SK-N-SH (cell line): ENCODE results near the gene GYPC. TPM values are rescaled to one million over a fixed set of nuclear protein-coding genes. Genes with fewer than 3 reads are reported as not detected.

Experiments
- CTCF ChIA-PET: fragments of 300-600, 350-600 bp; formaldehyde crosslinking; extraction: SDS; loops from one replicate; lab custom pipeline; 2021; lab: Yijun Ruan, JAX
- POLR2A ChIA-PET: fragments of 350-600 bp; sonication (Branson Sonifier 250); formaldehyde crosslinking; extraction: SDS; loops from one replicate; lab custom pipeline; 2020; ENCODE audit warnings: antibody characterized with exemption, inconsistent platforms; lab: Yijun Ruan, JAX
- DNase-seq: peaks from one replicate; pipeline ENCODE4 v3.0.0; 2012
- H2AFZ ChIP-seq: fragments of 200-600 bp; sonication (generic); 2 replicates; pipeline ENCODE4 v1.8.1; 2016; ENCODE audit warnings: antibody characterized with exemption, mild to moderate bottlenecking, low read depth
- H3F3A ChIP-seq: fragments of 200-600 bp; sonication (generic); replicated peaks from 2 replicates; pipeline ENCODE3; 2016; ENCODE audit warnings: antibody characterized with exemption, mild to moderate bottlenecking; ENCODE audit not compliant: insufficient read depth
- H3K27ac ChIP-seq, 2 experiments: fragments of 200-500 bp in 1 of 2; fragments of 200-600 bp in 1 of 2; sonication (Bioruptor generic) in 1 of 2; sonication (generic), shearing (Covaris generic) in 1 of 2; 2 replicates each; pipeline versions ENCODE4 v1.5.1 to v1.6.1; 2014 to 2016; ENCODE audit warnings: low read depth in 2 of 2, inconsistent platforms in 1 of 2, low read length in 1 of 2, mild to moderate bottlenecking in 1 of 2, mixed read lengths in 1 of 2
- H3K27me3 ChIP-seq: fragments of 200-600 bp; sonication (generic), shearing (Covaris generic); 2 replicates; pipeline ENCODE4 v1.6.1; 2016; ENCODE audit warnings: mixed run types; ENCODE audit not compliant: insufficient read depth
- H3K36me3 ChIP-seq, 2 experiments: fragments of 200-500 bp in 1 of 2; fragments of 200-600 bp in 1 of 2; sonication (Bioruptor generic) in 1 of 2; sonication (generic) in 1 of 2; replicated peaks in 1 of 2; 2 replicates each; pipeline versions ENCODE3 to v1.5.1; 2014 to 2016; ENCODE audit warnings: low read length in 1 of 2, mild to moderate bottlenecking in 1 of 2; ENCODE audit not compliant: insufficient read depth in 2 of 2, control insufficient read depth in 1 of 2
- H3K4me1 ChIP-seq, 2 experiments: fragments of 200-500 bp in 1 of 2; fragments of 200-600 bp in 1 of 2; sonication (Bioruptor generic) in 1 of 2; sonication (generic), shearing (Covaris generic) in 1 of 2; 2 replicates each; pipeline versions ENCODE4 v1.5.1 to v1.6.1; 2014 to 2016; ENCODE audit warnings: low read depth in 1 of 2, low read length in 1 of 2, mixed run types in 1 of 2; ENCODE audit not compliant: insufficient read depth in 2 of 2, control insufficient read depth in 1 of 2
- H3K4me2 ChIP-seq: fragments of 200-600 bp; sonication (generic), shearing (Covaris generic); 2 replicates; pipeline ENCODE4 v1.6.1; 2017; ENCODE audit warnings: mixed run types
- H3K4me3 ChIP-seq, 2 experiments: fragments of 200-500 bp in 1 of 2; fragments of 200-600 bp in 1 of 2; sonication (Bioruptor generic) in 1 of 2; sonication (generic), shearing (Covaris generic) in 1 of 2; 2 replicates each; pipeline versions ENCODE4 v1.5.1 to v1.8.1; 2014 to 2016; ENCODE audit warnings: low read depth in 2 of 2, inconsistent platforms in 1 of 2, low read length in 1 of 2, mild to moderate bottlenecking in 1 of 2, mixed read lengths in 1 of 2, moderate library complexity in 1 of 2
- H3K79me2 ChIP-seq: fragments of 200-600 bp; sonication (generic); 2 replicates; pipeline ENCODE4 v1.8.1; 2017; ENCODE audit warnings: mild to moderate bottlenecking; ENCODE audit not compliant: insufficient read depth
- H3K9ac ChIP-seq: fragments of 200-600 bp; sonication (generic); 2 replicates; pipeline ENCODE4 v1.6.1; 2017; ENCODE audit warnings: mixed run types
- H3K9me2 ChIP-seq: fragments of 200-600 bp; sonication (generic); 2 replicates; pipeline ENCODE4 v1.6.1; 2017; ENCODE audit warnings: mixed run types
- H3K9me3 ChIP-seq: fragments of 200-600 bp; sonication (generic); 2 replicates; pipeline ENCODE4 v1.6.1; 2017; ENCODE audit warnings: mixed run types, mild to moderate bottlenecking, moderate library complexity
- H4K20me1 ChIP-seq: fragments of 200-600 bp; sonication (generic); 2 replicates; pipeline ENCODE4 v1.6.1; 2017; ENCODE audit warnings: mild to moderate bottlenecking, mixed run types; ENCODE audit not compliant: insufficient read depth
- CHD2 ChIP-seq: fragments of 150-350 bp; IDR thresholded peaks from 2 replicates; pipeline ENCODE4 v1.6.1; 2018; ENCODE audit warnings: low read length; ENCODE audit not compliant: partially characterized antibody
- EP300 ChIP-seq, 2 experiments: IDR thresholded peaks; 2 replicates each; pipeline versions ENCODE4 v1.4.0 to v1.6.1; 2012; ENCODE audit warnings: borderline replicate concordance in 1 of 2, low read depth in 1 of 2, low read length in 1 of 2
- EZH2phosphoT487 ChIP-seq: fragments of 200-600 bp; sonication (generic); IDR thresholded peaks from 2 replicates; pipeline ENCODE4 v1.6.1; 2017; ENCODE audit warnings: low read depth, mixed run types, mild to moderate bottlenecking, antibody characterized with exemption, moderate library complexity, borderline replicate concordance
- FOSL2 ChIP-seq: IDR thresholded peaks from 2 replicates; pipeline ENCODE4 v1.4.0; 2012; ENCODE audit warnings: low read depth, mild to moderate bottlenecking, moderate library complexity, borderline replicate concordance
- FOXJ3 ChIP-seq: sonication (generic); formaldehyde crosslinking; IDR thresholded peaks from 2 replicates; pipeline ENCODE4 v1.5.1; 2020; ENCODE audit warnings: mild to moderate bottlenecking, missing genetic modification reagents
- GABPA ChIP-seq: IDR thresholded peaks from 2 replicates; pipeline ENCODE4 v1.4.0; 2012; ENCODE audit warnings: low read depth, mild to moderate bottlenecking
- GATA2 ChIP-seq: sonication (generic); formaldehyde crosslinking; IDR thresholded peaks from 2 replicates; pipeline ENCODE4 v1.5.0; 2020; ENCODE audit warnings: mild to moderate bottlenecking, missing genetic modification reagents
- MEF2A ChIP-seq: IDR thresholded peaks from 2 replicates; pipeline ENCODE4 v1.4.0; 2012; ENCODE audit warnings: low read depth, borderline replicate concordance
- MXI1 ChIP-seq: IDR thresholded peaks from 2 replicates; pipeline ENCODE4 v1.6.1; 2012; ENCODE audit warnings: mild to moderate bottlenecking, low read depth, low read length, improper control_type of control experiment
- NFIC ChIP-seq: IDR thresholded peaks from 2 replicates; pipeline ENCODE4 v1.4.0; 2012; ENCODE audit warnings: borderline replicate concordance
- NRF1 ChIP-seq: IDR thresholded peaks from 2 replicates; pipeline ENCODE4 v1.6.1; 2012; ENCODE audit warnings: low read depth, mild to moderate bottlenecking, low read length
- PBX3 ChIP-seq: IDR thresholded peaks from 2 replicates; pipeline ENCODE4; 2012
- RCOR1 ChIP-seq: fragments of 150-350 bp; IDR thresholded peaks from 2 replicates; pipeline ENCODE4 v1.6.1; 2017; ENCODE audit warnings: antibody characterized with exemption, low read length
- REST ChIP-seq: IDR thresholded peaks from 2 replicates; pipeline ENCODE4 v1.6.1; 2012; ENCODE audit warnings: mild to moderate bottlenecking, low read depth, low read length, moderate library complexity
- RXRA ChIP-seq: IDR thresholded peaks from 2 replicates; pipeline ENCODE4 v1.4.0; 2012; ENCODE audit warnings: low read depth, mild to moderate bottlenecking, borderline replicate concordance
- SMC3 ChIP-seq: IDR thresholded peaks from 2 replicates; pipeline ENCODE4 v1.6.1; 2012; ENCODE audit warnings: low read depth, low read length, improper control_type of control experiment
- TCF12 ChIP-seq: IDR thresholded peaks from 2 replicates; pipeline ENCODE4 v1.4.0; 2012
- USF1 ChIP-seq: IDR thresholded peaks from 2 replicates; pipeline ENCODE4 v1.4.0; 2012; ENCODE audit warnings: low read depth, borderline replicate concordance
- USF2 ChIP-seq: fragments of 150-350 bp; IDR thresholded peaks from 2 replicates; pipeline ENCODE4 v1.6.1; 2017; ENCODE audit warnings: antibody characterized with exemption, low read length, low read depth, borderline replicate concordance
- WGBS: methylation state at CpG from one replicate; pipeline ENCODE4 v1.1.6; 2017; ENCODE audit warnings: low lambda C conversion rate; 5-methylcytosine and 5-hydroxymethylcytosine counted together
- polyA plus RNA-seq, 3 experiments: library from polyadenylated mRNA; depleted of rRNA; stranded (reverse); fragments of >200 nt; gene quantifications; 2 replicates each; pipeline ENCODE4 v1.2.3, GENCODE V29; 2012

GYPC gene
- polyA plus RNA-seq, 1 of the 3 experiments (the other 2 are of a cell fraction) = not detected

GRCh38 chr2:126643431-126643830 lies 12.5 kb upstream of the GYPC start:
- H3K4me3 ChIP-seq = no peak overlapping the region; a peak in 1 of 4 replicates
- H3K9me3 ChIP-seq = no peaks in the 10 kb centered on the region
- POLR2A ChIA-PET = no interaction called here
- no peaks in the 10 kb centered on the region for H3K27me3 ChIP-seq
- CTCF ChIA-PET = interaction anchor here (0.9 to 1.0 kb wide), 2 partner anchors 12 to 133 kb away, joined by 3 read pairs; no protein-coding TSS in a partner anchor
- 6% methylated on average over 6 of the region's 6 CpGs for WGBS
- H3K27ac ChIP-seq = no peak overlapping the region
- no peaks in the 10 kb centered on the region for H3K36me3 ChIP-seq
- DNase-seq = no peak
- H4K20me1 ChIP-seq = no peaks in the 10 kb centered on the region
- H3K9me2 ChIP-seq = no peaks in the 10 kb centered on the region
- no peak overlapping the region for H3K4me2 ChIP-seq
- H3K9ac ChIP-seq = no peak overlapping the region
- TF ChIP-seq GABPA = no peak
- TF ChIP-seq NFIC = no peak
- no peak for TF ChIP-seq MEF2A
- no peak for TF ChIP-seq EP300 (IDR thresholded peaks at IDR 0.05; ENCODE audit: borderline replicate concordance in 1 of 2, low read depth in 1 of 2, low read length in 1 of 2)
- no peak for TF ChIP-seq TCF12
- no peak for TF ChIP-seq NRF1
- TF ChIP-seq FOXJ3 = no peak
- TF ChIP-seq PBX3 = no peak
- no peak for TF ChIP-seq RXRA
- TF ChIP-seq FOSL2 = no peak
- no peak for TF ChIP-seq CHD2
- TF ChIP-seq EZH2phosphoT487 = no peak
- H3K4me1 ChIP-seq = no peaks in the 10 kb centered on the region
- H3F3A ChIP-seq = no peaks in the 10 kb centered on the region
- H3K79me2 ChIP-seq = no peaks in the 10 kb centered on the region
- no peak overlapping the region for H2AFZ ChIP-seq

- Histone ChIP-seq H3K27me3 (no peaks in the 10 kb centered on the region), H4K20me1 (no peaks in the 10 kb centered on the region), H2AFZ (no peak overlapping the region), H3K4me3 (no peak overlapping the region), H3K9me3 (no peaks in the 10 kb centered on the region), H3F3A (no peaks in the 10 kb centered on the region), H3K9ac (no peak overlapping the region), H3K79me2 (no peaks in the 10 kb centered on the region), H3K9me2 (no peaks in the 10 kb centered on the region), H3K4me2 (no peak overlapping the region), H3K4me1 (no peaks in the 10 kb centered on the region), H3K27ac (no peak overlapping the region), H3K36me3 (no peaks in the 10 kb centered on the region)
- CTCF ChIA-PET = interaction anchor here (0.9 to 1.0 kb wide), 2 partner anchors 12 to 133 kb away, joined by 3 read pairs; no protein-coding TSS in a partner anchor
- POLR2A ChIA-PET = no interaction called here
- 12% methylated on average over 3 of the region's 3 CpGs for WGBS
- DNase-seq = no peak
- TF ChIP-seq MXI1 = no peak
- TF ChIP-seq FOXJ3 = no peak
- no peak for TF ChIP-seq RCOR1
- no peak for TF ChIP-seq GATA2 (CRISPR knock-in tag)
- TF ChIP-seq FOSL2 = no peak
- TF ChIP-seq USF2 = no peak
- no peak for TF ChIP-seq SMC3
- TF ChIP-seq REST = no peak
- TF ChIP-seq EZH2phosphoT487 = no peak
- no peak for TF ChIP-seq USF1
- no peak for TF ChIP-seq GABPA
- no peak for TF ChIP-seq PBX3
Observed at GRCh38 chr2:126643972-126644371, 12.0 kb upstream of the GYPC start.
